Measurements from ENCODE around the gene PPP2R2B. TPM values are rescaled to one million over a fixed set of nuclear protein-coding genes. Genes with fewer than 3 reads are reported as not detected.

The PPP2R2B gene
- total and polyA plus RNA-seq, 2 of the 4 experiments (the other 2 are of a cell fraction), result not detected

- H2AK5ac ChIP-seq (ENCODE audit: low read depth, low read length), result no peak overlapping the region
- no peak overlapping the region for H3K9ac ChIP-seq (ENCODE audit: low read depth, low read length)
- H3K9me1 ChIP-seq (ENCODE audit: insufficient read depth, low read length), result no peaks in the 10 kb centered on the region
- no TSS peak for BruUV-seq (replicated peaks)
- no peak overlapping the region for H2BK5ac ChIP-seq (ENCODE audit: low read depth, low read length, poor library complexity, severe bottlenecking)
- no peak overlapping the region for H3K18ac ChIP-seq (ENCODE audit: low read depth, low read length)
- no peak for ATAC-seq (ENCODE audit: low read depth)
- H3K27ac ChIP-seq (ENCODE audit: insufficient read depth, low read length), result no peak overlapping the region
- no peak for TF ChIP-seq RFX5 (IDR thresholded peaks at IDR 0.05; ENCODE audit: low read depth, low read length)
- TF ChIP-seq RCOR1 (IDR thresholded peaks at IDR 0.05; ENCODE audit: insufficient replicate concordance, low read length), result no peak
- TF ChIP-seq MAFK (IDR thresholded peaks at IDR 0.05; ENCODE audit: low read depth, low read length), result no peak
- no peak for TF ChIP-seq BHLHE40 (IDR thresholded peaks at IDR 0.05; ENCODE audit: low read depth, low read length)
- TF ChIP-seq CTCF (conservative IDR thresholded peaks at IDR 0.05; ENCODE audit: low read depth, low read length), result no peak
- no peak for TF ChIP-seq POLR2A (IDR thresholded peaks at IDR 0.05; ENCODE audit: low read depth, low read length)
- no peak for TF ChIP-seq USF2 (IDR thresholded peaks at IDR 0.05; ENCODE audit: low read depth, low read length)
- no peak for TF ChIP-seq MAZ (IDR thresholded peaks at IDR 0.05; ENCODE audit: borderline replicate concordance, low read depth, low read length)
- no peak for TF ChIP-seq MXI1 (IDR thresholded peaks at IDR 0.05; ENCODE audit: borderline replicate concordance, low read depth, low read length)
- TF ChIP-seq ELK1 (IDR thresholded peaks at IDR 0.05; ENCODE audit: borderline replicate concordance, low read depth, low read length), result no peak
- TF ChIP-seq NFE2L2 (IDR thresholded peaks at IDR 0.05; ENCODE audit: low read depth, low read length), result no peak
- TF ChIP-seq CEBPB (IDR thresholded peaks at IDR 0.05; ENCODE audit: low read depth, low read length), result no peak
- no peak for TF ChIP-seq FOS (IDR thresholded peaks at IDR 0.05; ENCODE audit: low read depth, low read length)
- no peak for TF ChIP-seq CHD1 (IDR thresholded peaks at IDR 0.05; ENCODE audit: low read depth, low read length)
- no peak for TF ChIP-seq SMC3 (IDR thresholded peaks at IDR 0.05; ENCODE audit: low read depth, low read length)
- no peak for TF ChIP-seq RAD21 (IDR thresholded peaks at IDR 0.05; ENCODE audit: low read length)
- H2AFZ ChIP-seq (replicated peaks; ENCODE audit: low read length, poor library complexity), result no peak overlapping the region
- H2AK9ac ChIP-seq (replicated peaks; ENCODE audit: low read depth, low read length, poor library complexity), result no peak overlapping the region
- H3K79me1 ChIP-seq (ENCODE audit: low read depth in 1 of 2, low read length in 2 of 2), result no peaks in the 10 kb centered on the region
- H2BK20ac ChIP-seq (ENCODE audit: low read depth, low read length), result no peak overlapping the region
- no peak overlapping the region for H2BK15ac ChIP-seq (ENCODE audit: low read depth, low read length)
- no peak overlapping the region for H4K8ac ChIP-seq (ENCODE audit: low read depth in 2 of 2, low read length in 2 of 2)
- H3K4ac ChIP-seq (ENCODE audit: low read depth, low read length), result no peak overlapping the region
- ChIA-PET CTCF (no interaction called here), POLR2A (ENCODE audit: unreplicated experiment) (no interaction called here)
- H3K9me3 ChIP-seq (ENCODE audit: control insufficient read depth, insufficient read depth, low read length), result no peaks in the 10 kb centered on the region
- no peak overlapping the region for H3K56ac ChIP-seq (ENCODE audit: extremely low read depth, insufficient read depth, low read length)
- dilution Hi-C loops (cut with HindIII; ENCODE audit: low sequenced_read_pairs, unreplicated experiment) (no loop called here), intact Hi-C loops (cut with micrococcal nuclease) (loop anchor here (10.0 kb wide), 1 partner anchor 191 kb away; no protein-coding TSS in a partner anchor), in situ Hi-C loops (cut with MboI; ENCODE audit: low sequenced_read_pairs) (no loop called here)
- no peak overlapping the region for H3K4me3 ChIP-seq (ENCODE audit: insufficient read depth, low read depth, low read length)
- H4K20me1 ChIP-seq (ENCODE audit: insufficient read depth, low read length), result no peaks in the 10 kb centered on the region
- H3K27me3 ChIP-seq (ENCODE audit: control insufficient read depth, insufficient read depth, low read length), result no peaks in the 10 kb centered on the region
- H3K4me1 ChIP-seq (ENCODE audit: control insufficient read depth, insufficient read depth, low read length), result no peaks in the 10 kb centered on the region
- no peaks in the 10 kb centered on the region for H3K36me3 ChIP-seq (ENCODE audit: control insufficient read depth, insufficient read depth, low read length)
- H2BK120ac ChIP-seq (ENCODE audit: low read depth, low read length), result no peak overlapping the region
- no peak overlapping the region for H4K5ac ChIP-seq (ENCODE audit: low read depth, low read length)
- DNase-seq, result no peak
- H3K23ac ChIP-seq (ENCODE audit: low read depth, low read length), result no peak overlapping the region
- H4K91ac ChIP-seq (ENCODE audit: insufficient read depth, low read depth, low read length), result no peak overlapping the region
- no peak overlapping the region for H3K4me2 ChIP-seq (ENCODE audit: low read depth, low read length)
- H3K14ac ChIP-seq (replicated peaks; ENCODE audit: low read depth, low read length), result no peak overlapping the region
- no CpG with 5 or more reads among the region's 4 CpGs for WGBS, 2 experiments (ENCODE audit: extremely low coverage in 2 of 2, insufficient read length in 1 of 2)
Observed at GRCh38 chr5:146796144-146796543, 82.4 kb downstream of the PPP2R2B start.
